Activated CD4-positive, alpha-beta memory T cell treated with anti-CD3 and anti-CD28 coated beads, Interleukin-2, amount 10 ng/mL, durations not matched to agents 7 days and 5 days (primary cell): ENCODE data around the gene PYCR2. TPM values are rescaled to one million over a fixed set of nuclear protein-coding genes. Genes with fewer than 3 reads are reported as not detected.

Experiments used
- CTCF ChIA-PET: fragments of 350-600 bp; sonication (Branson Sonifier 250); formaldehyde crosslinking; loops from one replicate; lab custom pipeline; 2021; ENCODE audit warnings: antibody characterized with exemption, inconsistent platforms; lab: Charles Lee
- POLR2A ChIA-PET: fragments of 350-600 bp; sonication (Branson Sonifier 250); formaldehyde crosslinking; loops from one replicate; lab custom pipeline; 2021; ENCODE audit warnings: antibody characterized with exemption; lab: Charles Lee
- DNase-seq: peaks from one replicate; pipeline ENCODE4 v3.0.0-alpha.2; 2020
- H3K27ac Mint-ChIP-seq: one replicate; pipeline ENCODE4 v1.8.0; 2021; ENCODE audit warnings: mild to moderate bottlenecking, mixed read lengths
- H3K27me3 Mint-ChIP-seq: one replicate; pipeline ENCODE4 v1.8.0; 2021; ENCODE audit warnings: mixed read lengths
- H3K36me3 Mint-ChIP-seq: one replicate; pipeline ENCODE4 v1.8.0; 2021; ENCODE audit warnings: low read depth, mixed read lengths
- H3K4me1 Mint-ChIP-seq: one replicate; pipeline ENCODE4 v1.8.0; 2021; ENCODE audit warnings: mixed read lengths
- H3K4me3 Mint-ChIP-seq: one replicate; pipeline ENCODE4 v1.8.0; 2021; ENCODE audit warnings: mild to moderate bottlenecking, mixed read lengths
- H3K9me3 Mint-ChIP-seq: one replicate; pipeline ENCODE4 v1.8.0; 2021; ENCODE audit warnings: mixed read lengths
- total RNA-seq, 2 experiments: library from RNA; stranded (reverse); gene quantifications; one replicate each; pipeline ENCODE4 v1.2.3, GENCODE V29; 2021

PYCR2 gene
- total RNA-seq, 2 experiments from 2014 or later = 101 to 105 TPM

DNA sequence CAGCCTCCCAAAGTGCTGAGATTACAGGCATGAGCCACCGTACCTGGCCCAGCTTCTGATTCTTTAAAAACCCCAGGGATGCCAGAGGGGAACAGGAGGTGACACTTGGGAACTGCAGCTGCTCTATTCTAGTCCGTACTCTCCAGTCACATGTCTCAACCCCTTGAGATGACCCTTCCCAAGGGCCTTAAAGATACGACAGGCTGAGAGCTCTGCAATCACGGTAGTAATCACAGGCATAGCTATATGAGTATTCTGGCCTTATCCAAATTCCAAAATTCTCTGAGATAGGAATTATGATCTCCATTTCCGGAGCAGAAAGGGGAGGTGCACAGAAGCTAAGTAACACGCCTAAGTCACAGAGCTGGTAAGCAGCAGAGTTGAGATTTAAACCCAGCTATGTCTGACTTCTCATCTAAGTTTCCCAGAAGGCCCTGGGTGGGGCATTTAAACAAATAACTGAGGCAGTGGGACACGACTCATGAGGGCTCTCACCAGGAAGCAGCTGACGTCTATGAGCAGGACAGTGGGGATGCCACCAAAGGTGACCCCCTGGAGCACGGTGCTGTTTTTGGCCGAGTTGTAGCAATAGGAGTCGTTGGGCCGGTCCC is 47.0 kb downstream of the PYCR2 start:
- Mint-ChIP-seq H3K36me3 (peaks cover 70% of the 10 kb centered on the region), H3K9me3 (no peaks in the 10 kb centered on the region), H3K27me3 (no peaks in the 10 kb centered on the region), H3K4me3 (no peak overlapping the region), H3K27ac (no peak overlapping the region), H3K4me1 (peaks cover 78% of the 10 kb centered on the region)
- CTCF ChIA-PET = interaction anchor here (0.9 to 1.5 kb wide), 4 partner anchors 11 to 111 kb away, joined by 3 to 7 read pairs (median 4); no protein-coding TSS in a partner anchor
- POLR2A ChIA-PET = interaction anchor here (1.2 kb wide), 2 partner anchors 20 to 45 kb away, joined by 4 to 5 read pairs; no protein-coding TSS in a partner anchor
- no peak for DNase-seq

DNA sequence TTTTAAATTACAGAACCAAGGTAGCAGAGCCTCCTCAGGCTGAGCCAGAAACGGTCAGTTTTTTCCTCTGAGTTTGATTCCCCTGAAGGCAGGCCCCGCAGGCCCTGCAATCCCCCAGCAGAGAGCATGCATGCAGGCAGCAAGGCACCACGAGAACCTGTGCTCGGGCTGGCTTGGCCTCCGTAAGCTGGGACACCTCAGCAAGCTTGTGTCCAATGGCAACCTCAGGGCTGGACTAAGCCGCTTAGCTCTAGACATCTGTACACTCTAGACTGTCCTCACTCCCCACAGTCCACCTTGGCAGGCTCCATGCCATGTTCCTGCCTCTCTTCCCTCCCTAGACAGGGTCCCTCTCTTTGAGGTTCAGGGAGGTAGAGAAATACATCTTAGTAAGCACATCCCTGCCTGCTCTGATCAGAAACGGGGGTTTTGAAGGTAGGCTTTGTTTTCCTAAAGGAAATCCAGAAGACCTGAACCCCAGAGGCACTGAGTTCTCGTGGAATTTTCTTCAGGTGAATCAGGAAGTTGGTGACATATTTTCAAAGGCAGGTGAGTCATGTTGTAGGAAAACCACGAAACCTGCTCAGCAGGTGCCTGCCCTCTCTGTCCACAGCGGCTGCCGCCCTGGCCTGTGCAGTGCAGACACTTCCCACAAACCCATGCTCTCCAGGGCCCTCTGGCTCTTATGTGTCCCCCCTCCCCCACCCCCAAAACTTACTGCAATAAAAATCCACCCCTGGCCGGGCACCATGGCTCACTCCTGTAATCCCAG is 48.8 kb downstream of the PYCR2 start:
- CTCF ChIA-PET = interaction anchor here (1.4 kb wide), 1 partner anchor 18 kb away, joined by 3 read pairs; no protein-coding TSS in a partner anchor
- H3K9me3 Mint-ChIP-seq = no peaks in the 10 kb centered on the region
- H3K27ac Mint-ChIP-seq = no peak overlapping the region
- peaks cover 79% of the 10 kb centered on the region for H3K36me3 Mint-ChIP-seq
- no peak overlapping the region for H3K4me3 Mint-ChIP-seq
- peaks cover 75% of the 10 kb centered on the region for H3K4me1 Mint-ChIP-seq
- H3K27me3 Mint-ChIP-seq = no peaks in the 10 kb centered on the region
- no peak for DNase-seq
- POLR2A ChIA-PET = interaction anchor here (1.5 kb wide), 1 partner anchor 22 kb away, joined by 5 read pairs; no protein-coding TSS in a partner anchor

DNA sequence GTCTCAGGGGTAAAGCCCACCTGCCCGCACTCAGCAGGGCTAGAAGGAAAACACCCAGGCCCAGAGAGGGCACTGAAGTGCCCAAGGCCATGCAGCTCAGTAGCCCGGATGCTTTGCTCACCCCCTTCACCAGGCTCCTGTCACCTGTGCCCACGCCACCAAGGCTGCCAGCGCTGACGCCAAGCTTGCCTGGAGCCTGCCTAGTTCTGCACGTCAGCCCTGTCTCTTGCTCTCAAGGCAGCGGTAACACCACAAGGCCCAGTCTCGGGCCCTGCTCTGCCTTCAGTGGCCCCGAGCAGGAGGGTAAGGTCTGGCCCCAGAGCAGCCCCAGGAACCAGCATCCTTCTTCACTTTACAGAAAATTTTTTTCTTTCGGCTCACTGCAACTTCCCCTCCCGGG is 49.6 kb downstream of the PYCR2 start:
- no peak for DNase-seq
- CTCF ChIA-PET = interaction anchor here (1.4 kb wide), 1 partner anchor 17 kb away, joined by 3 read pairs; no protein-coding TSS in a partner anchor
- POLR2A ChIA-PET = interaction anchor here (1.0 to 1.5 kb wide), 3 partner anchors 8 to 49 kb away, joined by 3 to 5 read pairs (median 5); partner anchors contain the start of genes PYCR2 and TMEM63A
- no peaks in the 10 kb centered on the region for H3K9me3 Mint-ChIP-seq
- no peak overlapping the region for H3K4me3 Mint-ChIP-seq
- H3K36me3 Mint-ChIP-seq = peaks cover 72% of the 10 kb centered on the region
- no peaks in the 10 kb centered on the region for H3K27me3 Mint-ChIP-seq
- no peak overlapping the region for H3K27ac Mint-ChIP-seq
- H3K4me1 Mint-ChIP-seq = peaks cover 67% of the 10 kb centered on the region

DNA sequence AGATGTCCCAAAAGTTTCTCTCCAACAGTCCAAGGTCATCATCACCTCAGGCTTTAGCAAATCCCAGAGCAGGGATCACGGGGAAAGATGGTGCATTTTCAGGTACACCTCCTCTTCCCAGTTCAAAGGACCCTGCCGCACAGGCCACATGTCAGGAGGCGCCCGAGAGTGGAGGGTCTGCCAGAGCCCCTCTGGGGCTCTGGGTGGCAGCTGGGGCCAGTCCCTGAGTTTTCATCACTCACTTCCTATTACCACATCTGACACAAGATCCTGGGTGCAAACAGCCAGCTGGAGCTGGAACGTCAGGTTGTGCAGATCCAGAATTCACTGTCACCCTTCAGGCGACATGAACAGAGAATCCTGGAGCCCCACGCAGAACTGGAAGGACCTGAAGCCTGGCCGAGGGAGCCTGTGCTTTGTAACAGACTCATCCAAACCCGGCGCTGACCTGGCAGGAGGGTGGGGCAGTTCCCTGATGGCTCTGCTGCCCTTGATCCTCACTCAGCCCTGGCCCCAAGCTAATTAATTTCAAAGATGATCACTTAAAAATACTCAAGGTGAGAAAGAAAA is 50.7 kb downstream of the PYCR2 start:
- Mint-ChIP-seq H3K36me3 (peaks cover 69% of the 10 kb centered on the region), H3K4me1 (peaks cover 58% of the 10 kb centered on the region), H3K27ac (no peak overlapping the region), H3K4me3 (no peak overlapping the region), H3K9me3 (no peaks in the 10 kb centered on the region), H3K27me3 (no peaks in the 10 kb centered on the region)
- ChIA-PET CTCF (interaction anchor here (0.9 kb wide), 1 partner anchor 38 kb away, joined by 3 read pairs; no protein-coding TSS in a partner anchor), POLR2A (interaction anchor here (1.0 to 1.5 kb wide), 2 partner anchors 9 to 50 kb away, joined by 3 to 5 read pairs; partner anchors contain the start of genes PYCR2 and TMEM63A)
- DNase-seq = no peak

DNA sequence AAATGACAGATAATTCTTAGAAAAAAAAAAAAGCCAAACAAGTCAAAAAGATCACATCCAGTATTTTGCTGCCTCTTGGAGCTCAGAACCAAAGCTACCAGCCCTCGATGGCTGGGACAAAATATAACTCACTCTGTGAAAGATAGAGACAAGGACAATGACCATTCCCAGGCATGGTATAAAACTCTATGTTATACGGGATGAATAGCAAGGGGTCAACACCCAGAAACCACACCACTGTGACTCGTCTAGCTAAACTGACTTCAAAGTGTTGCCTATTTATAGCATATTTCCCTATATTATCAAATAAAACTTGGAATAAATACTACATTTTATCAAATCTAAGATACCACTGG is 52.0 kb downstream of the PYCR2 start:
- POLR2A ChIA-PET = interaction anchor here (1.2 to 4.0 kb wide), 3 partner anchors 10 to 52 kb away, joined by 4 to 40 read pairs (median 4); partner anchors contain the start of genes LEFTY1, PYCR2 and TMEM63A
- Mint-ChIP-seq H3K9me3 (no peaks in the 10 kb centered on the region), H3K4me3 (no peak overlapping the region), H3K4me1 (peaks cover 56% of the 10 kb centered on the region), H3K27me3 (no peaks in the 10 kb centered on the region), H3K27ac (peak overlapping the region; percentile 44), H3K36me3 (peaks cover 72% of the 10 kb centered on the region)
- CTCF ChIA-PET = interaction anchor here (0.7 to 1.3 kb wide), 5 partner anchors 10 to 94 kb away, joined by 4 to 8 read pairs (median 4); partner anchors contain the start of genes SRP9 and TMEM63A
- no peak for DNase-seq

DNA sequence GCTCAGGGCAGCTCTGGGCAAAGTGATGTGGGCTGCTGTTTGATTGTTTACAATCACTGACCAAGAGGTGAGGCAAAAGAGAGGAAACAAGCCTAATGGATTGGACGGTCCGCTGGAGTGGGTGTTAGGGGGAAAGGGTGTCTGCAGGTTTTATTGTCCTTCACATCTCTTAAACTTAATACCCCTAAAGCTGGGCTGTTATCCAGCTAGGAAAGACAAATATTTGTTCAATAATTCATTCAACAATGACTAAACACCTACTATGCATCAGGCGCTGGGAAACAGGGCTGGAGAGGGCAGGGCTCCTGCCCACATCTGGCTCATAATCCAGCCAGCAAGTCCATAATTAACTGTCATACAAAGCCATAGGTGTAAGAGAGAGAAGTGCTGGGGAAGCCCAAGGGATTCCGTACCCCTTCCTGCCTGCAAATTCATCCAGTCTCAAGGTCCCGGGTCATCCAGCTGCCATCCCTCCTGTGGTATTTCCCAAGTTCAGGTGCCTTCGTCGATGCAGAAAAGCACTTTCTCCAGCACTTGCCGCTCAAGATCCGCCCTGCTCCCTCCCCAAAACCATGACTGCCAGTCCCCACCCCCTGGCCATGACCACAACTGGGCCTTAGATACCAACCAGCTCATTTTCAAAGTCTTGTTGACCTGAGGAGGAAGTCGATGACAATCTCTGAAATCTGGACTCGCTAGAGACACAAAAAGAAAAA is 52.5 kb downstream of the PYCR2 start:
- H3K4me3 Mint-ChIP-seq = no peak overlapping the region
- DNase-seq = peak; percentile 44
- peaks cover 73% of the 10 kb centered on the region for H3K36me3 Mint-ChIP-seq
- peak overlapping the region; percentile 44 for H3K27ac Mint-ChIP-seq
- peaks cover 58% of the 10 kb centered on the region for H3K4me1 Mint-ChIP-seq
- POLR2A ChIA-PET = interaction anchor here (0.7 to 4.0 kb wide), 5 partner anchors 10 to 92 kb away, joined by 3 to 40 read pairs (median 4); partner anchors contain the start of genes LEFTY1, PYCR2 and TMEM63A
- CTCF ChIA-PET = interaction anchor here (0.7 to 1.3 kb wide), 5 partner anchors 10 to 94 kb away, joined by 4 to 8 read pairs (median 4); partner anchors contain the start of genes SRP9 and TMEM63A
- no peaks in the 10 kb centered on the region for H3K27me3 Mint-ChIP-seq
- no peaks in the 10 kb centered on the region for H3K9me3 Mint-ChIP-seq

DNA sequence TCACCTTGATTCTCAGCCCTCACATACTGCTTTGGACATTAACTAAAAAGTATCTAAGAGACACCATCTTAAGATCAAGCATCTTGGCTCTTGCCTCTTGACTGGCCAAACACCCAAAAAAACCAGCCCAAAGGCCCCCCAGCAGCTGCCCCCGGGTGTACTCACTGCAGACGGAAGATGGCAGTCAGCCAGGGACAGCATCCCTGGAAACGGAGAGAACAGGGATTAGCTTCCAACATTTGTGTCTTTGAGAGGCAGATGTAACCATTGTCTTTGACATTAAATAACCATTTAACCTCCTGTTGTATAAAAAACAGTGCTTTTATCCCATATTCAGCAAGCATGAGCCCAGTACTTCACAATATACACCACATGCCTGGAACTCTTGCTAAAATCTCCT is 53.1 kb downstream of the PYCR2 start:
- ChIA-PET POLR2A (interaction anchor here (0.9 to 4.0 kb wide), 3 partner anchors 11 to 53 kb away, joined by 3 to 40 read pairs (median 4); partner anchors contain the start of genes PYCR2 and TMEM63A), CTCF (interaction anchor here (0.9 to 1.3 kb wide), 3 partner anchors 11 to 40 kb away, joined by 3 to 4 read pairs (median 4); partner anchors contain the start of gene TMEM63A)
- no peaks in the 10 kb centered on the region for H3K9me3 Mint-ChIP-seq
- no peak for DNase-seq
- no peaks in the 10 kb centered on the region for H3K27me3 Mint-ChIP-seq
- peaks cover 59% of the 10 kb centered on the region for H3K4me1 Mint-ChIP-seq
- H3K4me3 Mint-ChIP-seq = no peak overlapping the region
- H3K27ac Mint-ChIP-seq = no peak overlapping the region
- H3K36me3 Mint-ChIP-seq = peaks cover 74% of the 10 kb centered on the region

Other genes starting within 250 kb of the PYCR2 start
- gene SRP9, start 146.4 kb downstream of the PYCR2 start, total RNA-seq = 100 to 1,000 TPM; 246 to 253 TPM
- 1 to 10 TPM in 1 of 2 experiments, under 1 TPM in 1; 0.93 to 1.0 TPM for gene EPHX1, start 114.1 kb downstream of the PYCR2 start, total RNA-seq
- gene TMEM63A, start 41.9 kb downstream of the PYCR2 start, total RNA-seq = 100 to 1,000 TPM; 126 to 127 TPM
- not detected for gene LEFTY1, start 35.1 kb downstream of the PYCR2 start, total RNA-seq
- not detected for gene LEFTY2, start 17.0 kb upstream of the PYCR2 start, total RNA-seq
- gene SDE2, start 75.1 kb upstream of the PYCR2 start, total RNA-seq = 10 to 100 TPM; 19.8 to 20.1 TPM
- 100 to 1,000 TPM; 480 to 486 TPM for gene H3-3A, start 138.5 kb upstream of the PYCR2 start, total RNA-seq